H1 (cell line): ENCODE data around the gene MTX2.

Source experiments
- CEBPB ChIP-seq: IDR thresholded peaks from 2 replicates; pipeline ENCODE4 v1.6.1; 2012; ENCODE audit warnings: low read depth, low read length
- HDAC6 ChIP-seq: IDR thresholded peaks from one replicate; pipeline ENCODE4 v1.7.1; 2012; ENCODE audit warnings: low read depth, mild to moderate bottlenecking, inconsistent platforms, low read length, moderate library complexity
- JUN ChIP-seq: IDR thresholded peaks from 2 replicates; pipeline ENCODE4 v1.6.1; 2011; ENCODE audit warnings: low read depth, mild to moderate bottlenecking, improper control_type of control experiment, low read length
- MAX ChIP-seq: IDR thresholded peaks from 2 replicates; pipeline ENCODE4 v1.6.1; 2012; ENCODE audit warnings: inconsistent platforms
- POLR2A ChIP-seq, 2 experiments: IDR thresholded peaks; 1 replicate in 1 of 2; 2 replicates in 1 of 2; pipeline ENCODE4 v1.6.1; 2011; ENCODE audit warnings: low read depth in 2 of 2, low read length in 2 of 2, mild to moderate bottlenecking in 2 of 2; ENCODE audit errors: control extremely low read depth in 1 of 2
- TF ChIP-seq, protein P1 (sequence below): IDR thresholded peaks from 2 replicates; pipeline ENCODE4 v1.6.1; 2011; ENCODE audit warnings: low read depth, mild to moderate bottlenecking, low read length; ENCODE audit not compliant: insufficient read depth
- TF ChIP-seq, protein P2 (sequence below), 3 experiments: IDR thresholded peaks; 1 replicate in 2 of 3; 2 replicates in 1 of 3; pipeline versions ENCODE4 v1.5.1 to v1.6.1; 2011; ENCODE audit warnings: low read length in 3 of 3, mild to moderate bottlenecking in 3 of 3, inconsistent platforms in 2 of 3, low read depth in 1 of 3, moderate library complexity in 1 of 3; ENCODE audit not compliant: insufficient read depth in 1 of 3; ENCODE audit errors: control extremely low read depth in 1 of 3

- TF ChIP-seq MAX (no peak), POLR2A (IDR thresholded peaks at IDR 0.05; ENCODE audit: control extremely low read depth in 1 of 2, low read depth in 2 of 2, low read length in 2 of 2) (no peak), JUN (no peak), HDAC6 (no peak), CEBPB (no peak)
- TF ChIP-seq, protein P1, sequence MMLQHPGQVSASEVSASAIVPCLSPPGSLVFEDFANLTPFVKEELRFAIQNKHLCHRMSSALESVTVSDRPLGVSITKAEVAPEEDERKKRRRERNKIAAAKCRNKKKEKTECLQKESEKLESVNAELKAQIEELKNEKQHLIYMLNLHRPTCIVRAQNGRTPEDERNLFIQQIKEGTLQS = no peak
- TF ChIP-seq, protein P2, sequence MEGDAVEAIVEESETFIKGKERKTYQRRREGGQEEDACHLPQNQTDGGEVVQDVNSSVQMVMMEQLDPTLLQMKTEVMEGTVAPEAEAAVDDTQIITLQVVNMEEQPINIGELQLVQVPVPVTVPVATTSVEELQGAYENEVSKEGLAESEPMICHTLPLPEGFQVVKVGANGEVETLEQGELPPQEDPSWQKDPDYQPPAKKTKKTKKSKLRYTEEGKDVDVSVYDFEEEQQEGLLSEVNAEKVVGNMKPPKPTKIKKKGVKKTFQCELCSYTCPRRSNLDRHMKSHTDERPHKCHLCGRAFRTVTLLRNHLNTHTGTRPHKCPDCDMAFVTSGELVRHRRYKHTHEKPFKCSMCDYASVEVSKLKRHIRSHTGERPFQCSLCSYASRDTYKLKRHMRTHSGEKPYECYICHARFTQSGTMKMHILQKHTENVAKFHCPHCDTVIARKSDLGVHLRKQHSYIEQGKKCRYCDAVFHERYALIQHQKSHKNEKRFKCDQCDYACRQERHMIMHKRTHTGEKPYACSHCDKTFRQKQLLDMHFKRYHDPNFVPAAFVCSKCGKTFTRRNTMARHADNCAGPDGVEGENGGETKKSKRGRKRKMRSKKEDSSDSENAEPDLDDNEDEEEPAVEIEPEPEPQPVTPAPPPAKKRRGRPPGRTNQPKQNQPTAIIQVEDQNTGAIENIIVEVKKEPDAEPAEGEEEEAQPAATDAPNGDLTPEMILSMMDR (IDR thresholded peaks at IDR 0.05; ENCODE audit: control extremely low read depth in 1 of 3, insufficient read depth in 1 of 3, low read depth in 1 of 3, low read length in 3 of 3) = peak; percentile 17 to 38 (median 28); a peak in 3 of 4 replicates
Observed at GRCh38 chr2:176385838-176386237, 116.6 kb downstream of the MTX2 start.
